Measurements from ENCODE around the gene ADAT2. TPM values are rescaled to one million over a fixed set of nuclear protein-coding genes. Genes with fewer than 3 reads are reported as not detected.

Gene ADAT2
- total and polyA plus RNA-seq, 8 donors: 1.1 to 20.0 (median 6.8) TPM; not detected in 1

GRCh38 chr6:143410859-143411270 lies 39.6 kb downstream of the ADAT2 start:
- Histone ChIP-seq H3K9me3 (no peaks in the 10 kb centered on the region), H3K36me3 (no peaks in the 10 kb centered on the region), H3K27me3 (no peaks in the 10 kb centered on the region), H3K27ac (no peak overlapping the region), H3K4me3 (no peak overlapping the region), H3K4me1 (peaks cover 0 to 7% (median 0%) of the 10 kb centered on the region in 4 donors)
- intact Hi-C loops (cut with DNase I; ENCODE audit: low total_unique reads): no loop called here
- no peak for DNase-seq
- WGBS, 5 donors: 22 to 45% (median 29%) methylated on average over 1 of the region's 1 CpG
- TF ChIP-seq CTCF (IDR thresholded peaks at IDR 0.05): no peak
- no peak for TF ChIP-seq POLR2A (IDR thresholded peaks at IDR 0.05)
- no peak for TF ChIP-seq EP300 (IDR thresholded peaks at IDR 0.05)
- TF ChIP-seq POLR2AphosphoS5 (IDR thresholded peaks at IDR 0.05): no peak

GRCh38 chr6:143408787-143409162 lies 41.7 kb downstream of the ADAT2 start:
- Histone ChIP-seq H3K4me1 (peaks cover 0 to 7% (median 0%) of the 10 kb centered on the region in 4 donors), H3K9me3 (no peaks in the 10 kb centered on the region), H3K27ac (no peak overlapping the region), H3K36me3 (no peaks in the 10 kb centered on the region), H3K27me3 (no peaks in the 10 kb centered on the region), H3K4me3 (no peak overlapping the region)
- no peak for DNase-seq
- TF ChIP-seq POLR2A (IDR thresholded peaks at IDR 0.05) (no peak), POLR2AphosphoS5 (IDR thresholded peaks at IDR 0.05) (no peak), EP300 (IDR thresholded peaks at IDR 0.05) (no peak), CTCF (IDR thresholded peaks at IDR 0.05) (no peak)
- intact Hi-C loops (cut with DNase I; ENCODE audit: low total_unique reads): no loop called here

GRCh38 chr6:143408151-143408786 lies 42.2 kb downstream of the ADAT2 start:
- TF ChIP-seq EP300 (IDR thresholded peaks at IDR 0.05) (no peak), POLR2A (IDR thresholded peaks at IDR 0.05) (no peak), POLR2AphosphoS5 (IDR thresholded peaks at IDR 0.05) (no peak), CTCF (IDR thresholded peaks at IDR 0.05) (no peak)
- no peak for DNase-seq
- H3K9me3 ChIP-seq: no peaks in the 10 kb centered on the region
- no peaks in the 10 kb centered on the region for H3K36me3 ChIP-seq
- H3K4me3 ChIP-seq: no peak overlapping the region
- peaks cover 0 to 7% (median 0%) of the 10 kb centered on the region in 4 donors for H3K4me1 ChIP-seq
- intact Hi-C loops (cut with DNase I; ENCODE audit: low total_unique reads): no loop called here
- no peaks in the 10 kb centered on the region for H3K27me3 ChIP-seq
- H3K27ac ChIP-seq: no peak overlapping the region

GRCh38 chr6:143406673-143407072 lies 43.8 kb downstream of the ADAT2 start:
- TF ChIP-seq EP300 (IDR thresholded peaks at IDR 0.05) (no peak), POLR2AphosphoS5 (IDR thresholded peaks at IDR 0.05) (no peak), CTCF (IDR thresholded peaks at IDR 0.05) (no peak), POLR2A (IDR thresholded peaks at IDR 0.05) (no peak)
- H3K9me3 ChIP-seq: no peaks in the 10 kb centered on the region
- H3K27ac ChIP-seq: no peak overlapping the region
- H3K36me3 ChIP-seq: no peaks in the 10 kb centered on the region
- no peak for DNase-seq
- peaks cover 0 to 7% (median 0%) of the 10 kb centered on the region in 4 donors for H3K4me1 ChIP-seq
- no peak overlapping the region for H3K4me3 ChIP-seq
- intact Hi-C loops (cut with DNase I; ENCODE audit: low total_unique reads): no loop called here
- 83 to 94% (median 91%) methylated on average over 3 of the region's 3 CpGs for WGBS, 5 donors
- no peaks in the 10 kb centered on the region for H3K27me3 ChIP-seq

All from stomach (tissue), 9 donors.